Ovary (tissue), 9 donors: ENCODE results near the gene SLC48A1. TPM values are rescaled to one million over a fixed set of nuclear protein-coding genes. Genes with fewer than 3 reads are reported as not detected.
A peak's percentile ranks its signal among the peaks of the same experiment; 100 is the strongest.
"Not testable (repeated sequence)": the region's sequence is repeated elsewhere in the genome, so short reads cannot be mapped to it uniquely, and the experiment has no call there.

Experiments used
- DNase-seq, 5 donors: peaks; one replicate each; pipeline ENCODE4 v3.0.0-alpha.2; 2019 to 2020
- H3K27ac ChIP-seq, 2 donors: fragments of 200-600 bp; one replicate each; pipeline versions ENCODE4 v1.5.1 to v1.8.0; 2019 to 2022
- H3K27me3 ChIP-seq: fragments of 200-600 bp; one replicate; pipeline ENCODE4 v1.8.0; 2022
- H3K36me3 ChIP-seq: fragments of 200-600 bp; sonication (generic); one replicate; pipeline ENCODE4 v1.5.1; 2019
- H3K4me1 ChIP-seq: one replicate; pipeline ENCODE4 v1.8.1; 2013; ENCODE audit warnings: mild to moderate bottlenecking, moderate library complexity; ENCODE audit not compliant: insufficient read depth
- H3K4me3 ChIP-seq: fragments of 200-600 bp; sonication (generic); one replicate; pipeline ENCODE4 v1.5.1; 2017
- H3K9me3 ChIP-seq, 2 donors: fragments of 200-600 bp in 1 of 2; sonication (generic) in 1 of 2; one replicate each; pipeline versions ENCODE4 v1.5.1 to v1.8.1; 2013 to 2019; ENCODE audit warnings: mild to moderate bottlenecking in 1 of 2, moderate library complexity in 1 of 2
- EP300 ChIP-seq: sonication (generic); formaldehyde crosslinking; IDR thresholded peaks from one replicate; pipeline ENCODE4 v1.6.1; 2017; ENCODE audit warnings: antibody characterized with exemption
- POLR2A ChIP-seq: fragments of 450-650 bp; IDR thresholded peaks from one replicate; pipeline ENCODE4 v1.6.1; 2017; ENCODE audit warnings: antibody characterized with exemption, mild to moderate bottlenecking, moderate library complexity
- WGBS, 3 donors: extraction: QIAGEN DNeasy Blood & Tissue Kit in 1 of 3; methylation state at CpG; one replicate each; pipeline versions ENCODE4 v1.1.5 to v1.1.7; 2013 to 2017; 5-methylcytosine and 5-hydroxymethylcytosine counted together
- intact Hi-C, 4 donors: fragments of 100-400 bp; cut with DNase I; formaldehyde crosslinking; loops; one replicate each; pipeline versions ENCODE4 v1.11.0 to v1.15.1; 2022 to 2023
- polyA plus RNA-seq, 2 donors: library from polyadenylated mRNA; stranded (reverse); fragments of 200-250 nt in 1 of 2; fragments of 350-450 nt in 1 of 2; fragmentation: Illumina TruSeq in 1 of 2; extraction: RNeasy Lipid Tissue Mini Kit (QIAGEN cat#74804) in 1 of 2; gene quantifications; one replicate each; pipeline ENCODE4 v1.2.3, GENCODE V29; 2013 to 2014
- total RNA-seq, 7 donors: library from RNA; depleted of rRNA in 2 of 7; stranded (reverse); fragments of >200 nt in 2 of 7; fragmentation: NEBNext Ultra II Directional in 3 of 7; extraction: Animal tissue kit (Norgen Biotek cat#: 25700) in 3 of 7; gene quantifications; one replicate each; pipeline versions ENCODE4 v1.1.0 to v1.2.4, GENCODE V29; 2016 to 2023
- TF ChIP-seq, protein P1 (sequence below), 3 donors: fragments of 450-650 bp in 2 of 3; fragments of 200-600 bp in 1 of 3; IDR thresholded peaks; one replicate each; pipeline versions ENCODE4 v1.5.1 to v1.8.0; 2016 to 2022; ENCODE audit warnings: antibody characterized with exemption in 3 of 3, mild to moderate bottlenecking in 1 of 3
- donor health status: DM: no; HTN: no; CAD: no; lungs with moderate emphysema.
- donor health status: DM: no; HTN: no; CAD: no.
- donor health status: Bipolar disorder and iron deficiency.
- donor health status: DM: yes; HTN: yes; CAD: no.
- donor health status: DM: no; HTN: no; CAD: no.
- donor health status: DM: yes; HTN: yes; CAD: no.

Gene SLC48A1
- total and polyA plus RNA-seq, 9 donors, result 24.1 to 143 (median 68.7) TPM

DNA sequence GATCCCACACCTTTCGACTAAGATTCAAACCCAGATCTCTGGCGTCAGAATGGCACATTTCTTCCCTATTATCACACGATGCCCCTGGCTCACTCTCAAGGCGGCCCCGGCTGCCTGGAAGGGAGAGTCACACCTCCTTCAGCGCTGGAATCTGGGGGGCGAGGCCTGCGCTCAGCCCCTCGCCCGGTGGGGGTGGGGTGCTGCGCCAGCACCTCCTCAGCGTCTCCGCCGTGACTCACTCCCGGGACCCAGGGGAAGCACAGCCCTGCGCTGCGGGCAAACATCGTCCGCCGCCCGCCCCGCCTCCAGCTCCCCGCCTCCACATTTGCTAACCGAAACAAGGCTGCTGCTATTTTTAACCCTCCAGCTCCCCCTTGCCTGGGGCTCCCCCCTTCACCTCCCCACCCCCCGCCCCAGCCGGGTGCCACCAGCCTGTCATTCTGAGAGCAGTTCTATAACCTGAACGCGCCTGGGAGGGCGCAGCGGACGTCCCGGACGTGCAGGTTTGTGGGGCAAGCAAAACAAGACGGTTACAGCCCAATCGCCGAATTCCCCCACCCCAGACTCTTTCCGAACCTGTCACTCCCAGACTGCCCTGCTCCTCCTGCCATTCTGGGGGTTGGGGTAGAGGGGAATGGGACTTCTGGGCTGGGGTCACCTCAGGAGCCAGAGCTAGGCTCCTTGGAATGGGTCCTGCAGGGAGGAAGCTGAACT, 39.9 kb downstream of the SLC48A1 start:
- no peaks in the 10 kb centered on the region for H3K9me3 ChIP-seq
- H3K36me3 ChIP-seq, result no peaks in the 10 kb centered on the region
- WGBS, 3 donors, result 1 to 3% (median 1%) methylated on average over 17 to 37 of the region's 37 CpGs
- TF ChIP-seq EP300 (no peak), POLR2A (peak; percentile 52)
- intact Hi-C loops, result loop anchor here in 1 of 4 donors (10.0 kb wide), 1 partner anchor 728 kb away; no protein-coding TSS in a partner anchor
- peaks cover 48% of the 10 kb centered on the region for H3K4me1 ChIP-seq
- peak overlapping the region; percentile 97 to 98 for H3K27ac ChIP-seq
- H3K27me3 ChIP-seq, result no peaks in the 10 kb centered on the region
- DNase-seq, result peak; percentile 91 to 93 (median 92)
- H3K4me3 ChIP-seq, result peak overlapping the region; percentile 36

DNA sequence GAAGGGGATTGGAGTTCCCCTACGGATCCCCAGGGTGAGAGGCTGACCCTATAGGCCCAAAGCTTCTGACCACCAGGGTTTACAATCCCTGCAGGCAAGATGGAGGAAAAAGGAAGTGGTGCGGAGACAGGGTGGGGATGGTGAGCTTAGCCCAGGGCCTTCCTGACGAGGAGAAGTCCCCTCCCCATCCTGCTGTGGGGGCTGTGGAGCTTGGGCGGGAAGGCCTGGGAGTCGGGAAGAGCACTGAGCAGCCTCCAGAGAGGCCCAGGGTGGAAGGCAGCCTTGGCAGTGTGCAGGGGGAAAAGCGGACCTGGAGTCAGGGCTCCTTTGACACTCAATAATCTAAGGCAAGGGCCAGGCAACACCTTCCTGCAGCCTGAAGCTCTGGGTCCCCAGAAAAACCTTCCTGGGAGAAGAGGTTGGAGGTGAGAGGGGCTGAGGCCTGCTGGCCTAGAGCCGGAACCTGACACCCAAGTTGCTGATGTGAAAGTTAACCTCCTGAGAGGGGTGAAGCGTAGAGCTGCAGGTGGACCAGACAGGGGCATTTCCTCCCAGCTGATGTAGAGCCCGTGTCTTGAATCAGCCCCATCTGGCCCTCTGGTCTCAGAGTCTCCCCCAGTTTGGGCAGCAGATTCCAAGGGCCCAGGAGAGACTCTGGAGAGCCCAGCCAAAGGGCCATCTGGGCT, 40.6 kb downstream of the SLC48A1 start:
- Histone ChIP-seq H3K4me1 (peaks cover 46% of the 10 kb centered on the region), H3K9me3 (no peaks in the 10 kb centered on the region), H3K27ac (peak overlapping the region; percentile 97 to 98), H3K4me3 (peak overlapping the region; percentile 36), H3K36me3 (no peaks in the 10 kb centered on the region), H3K27me3 (no peaks in the 10 kb centered on the region)
- TF ChIP-seq, protein P1, sequence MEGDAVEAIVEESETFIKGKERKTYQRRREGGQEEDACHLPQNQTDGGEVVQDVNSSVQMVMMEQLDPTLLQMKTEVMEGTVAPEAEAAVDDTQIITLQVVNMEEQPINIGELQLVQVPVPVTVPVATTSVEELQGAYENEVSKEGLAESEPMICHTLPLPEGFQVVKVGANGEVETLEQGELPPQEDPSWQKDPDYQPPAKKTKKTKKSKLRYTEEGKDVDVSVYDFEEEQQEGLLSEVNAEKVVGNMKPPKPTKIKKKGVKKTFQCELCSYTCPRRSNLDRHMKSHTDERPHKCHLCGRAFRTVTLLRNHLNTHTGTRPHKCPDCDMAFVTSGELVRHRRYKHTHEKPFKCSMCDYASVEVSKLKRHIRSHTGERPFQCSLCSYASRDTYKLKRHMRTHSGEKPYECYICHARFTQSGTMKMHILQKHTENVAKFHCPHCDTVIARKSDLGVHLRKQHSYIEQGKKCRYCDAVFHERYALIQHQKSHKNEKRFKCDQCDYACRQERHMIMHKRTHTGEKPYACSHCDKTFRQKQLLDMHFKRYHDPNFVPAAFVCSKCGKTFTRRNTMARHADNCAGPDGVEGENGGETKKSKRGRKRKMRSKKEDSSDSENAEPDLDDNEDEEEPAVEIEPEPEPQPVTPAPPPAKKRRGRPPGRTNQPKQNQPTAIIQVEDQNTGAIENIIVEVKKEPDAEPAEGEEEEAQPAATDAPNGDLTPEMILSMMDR (IDR thresholded peaks at IDR 0.05), result no peak
- TF ChIP-seq EP300, result no peak
- no peak for TF ChIP-seq POLR2A
- 49 to 55% (median 51%) methylated on average over 9 of the region's 9 CpGs for WGBS, 3 donors
- intact Hi-C loops, result loop anchor here in 1 of 4 donors (10.0 kb wide), 1 partner anchor 729 kb away; no protein-coding TSS in a partner anchor
- peak in 2 of 5 donors; percentile 47 to 57 for DNase-seq

DNA sequence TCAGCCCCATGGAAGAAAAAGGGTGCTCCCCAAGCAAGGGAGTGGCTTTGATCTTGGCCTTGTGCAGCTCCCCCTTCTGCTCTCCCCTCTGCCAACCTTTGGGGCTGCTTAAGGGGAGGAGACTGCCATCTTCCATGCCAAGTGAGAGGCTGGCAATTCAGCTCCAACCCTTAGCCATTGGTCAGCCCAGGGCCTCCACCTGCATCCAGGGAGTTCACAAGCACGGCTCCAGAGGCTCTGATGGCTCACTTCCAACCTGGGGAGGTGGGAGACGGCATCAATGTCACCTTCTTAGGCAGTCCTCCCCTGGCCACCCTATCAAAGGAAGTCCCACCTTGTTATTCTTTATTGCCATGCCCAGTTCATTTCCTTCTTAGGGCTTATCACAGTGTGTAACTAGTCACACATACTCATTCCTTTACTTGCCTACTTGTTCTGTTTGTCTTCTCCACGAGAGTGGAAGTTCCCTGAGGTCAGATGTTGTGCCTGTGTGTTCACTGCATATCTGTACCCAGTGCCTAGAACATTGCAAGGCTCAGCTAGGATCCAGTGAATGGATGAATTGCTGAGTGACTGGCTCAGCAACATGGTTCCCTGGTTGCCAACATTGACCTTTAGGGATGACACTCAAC, 41.6 kb downstream of the SLC48A1 start:
- no peaks in the 10 kb centered on the region for H3K27me3 ChIP-seq
- H3K36me3 ChIP-seq, result no peaks in the 10 kb centered on the region
- 59 to 68% (median 66%) methylated on average over 3 of the region's 3 CpGs for WGBS, 3 donors
- no peaks in the 10 kb centered on the region for H3K9me3 ChIP-seq
- no peak overlapping the region for H3K4me3 ChIP-seq
- H3K4me1 ChIP-seq, result peaks cover 43% of the 10 kb centered on the region
- intact Hi-C loops, result loop anchor here in 1 of 4 donors (10.0 kb wide), 1 partner anchor 730 kb away; no protein-coding TSS in a partner anchor
- no peak for DNase-seq
- H3K27ac ChIP-seq, result peak overlapping the region; percentile 97 to 98
- no peak for TF ChIP-seq POLR2A
- TF ChIP-seq EP300, result no peak
- TF ChIP-seq, protein P1 (IDR thresholded peaks at IDR 0.05), result no peak

DNA sequence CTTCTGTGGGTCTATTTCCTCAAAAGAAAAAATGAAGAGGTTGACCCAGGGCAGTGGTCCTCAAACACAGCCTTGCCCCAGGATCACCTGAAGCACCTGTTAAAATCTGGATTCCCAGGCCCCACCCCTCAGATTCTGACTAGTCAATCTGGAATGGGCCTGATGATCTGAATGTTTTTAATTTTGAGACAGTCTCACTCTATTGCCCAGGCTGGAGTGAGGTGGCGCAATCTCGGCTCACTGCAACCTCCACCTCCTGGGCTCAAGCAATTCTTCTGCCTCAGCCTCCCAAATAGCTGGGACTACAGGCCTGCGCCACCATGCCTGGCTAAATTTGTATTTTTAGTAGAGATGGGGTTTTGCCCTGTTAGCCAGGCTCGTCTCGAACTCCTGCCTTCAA, 42.4 kb downstream of the SLC48A1 start:
- not testable (repeated sequence) for H3K27me3 ChIP-seq, H3K4me3 ChIP-seq, H3K36me3 ChIP-seq, DNase-seq, H3K9me3 ChIP-seq
- intact Hi-C loops, result loop anchor here in 1 of 4 donors (10.0 kb wide), 1 partner anchor 731 kb away; no protein-coding TSS in a partner anchor
- WGBS, 3 donors, result 94 to 97% (median 94%) methylated on average over 5 of the region's 5 CpGs
- H3K27ac ChIP-seq, result peak overlapping the region; percentile 55 to 98
- peaks cover 39% of the 10 kb centered on the region for H3K4me1 ChIP-seq
